Muscle of leg (tissue), 16 donors: Measurements from ENCODE around the gene UNC5A. TPM values are rescaled to one million over a fixed set of nuclear protein-coding genes. Genes with fewer than 3 reads are reported as not detected.

Experiments used
- DNase-seq: peaks from one replicate; pipeline ENCODE4 v3.0.0; 2013
- H3K27ac ChIP-seq: one replicate; pipeline ENCODE4 v1.5.1; 2013; ENCODE audit warnings: mild to moderate bottlenecking, low read length, control low read depth
- H3K27me3 ChIP-seq: one replicate; pipeline ENCODE4 v1.6.1; 2013; ENCODE audit warnings: low read length; ENCODE audit not compliant: control insufficient read depth, insufficient read depth
- H3K36me3 ChIP-seq: one replicate; pipeline ENCODE4 v1.6.1; 2013; ENCODE audit warnings: low read length; ENCODE audit not compliant: control insufficient read depth, insufficient read depth
- H3K4me1 ChIP-seq: one replicate; pipeline ENCODE4 v1.6.1; 2013; ENCODE audit warnings: low read length; ENCODE audit not compliant: control insufficient read depth, insufficient read depth
- H3K4me3 ChIP-seq: one replicate; pipeline ENCODE4 v1.5.1; 2013; ENCODE audit warnings: low read length, control low read depth
- H3K9me3 ChIP-seq: replicated peaks from 2 replicates; pipeline ENCODE4 v1.6.1; 2013; ENCODE audit warnings: low read depth, low read length; ENCODE audit not compliant: control insufficient read depth
- WGBS: methylation state at CpG from one replicate; pipeline ENCODE4 v1.1.5; 2013; ENCODE audit warnings: missing lambda C conversion rate; ENCODE audit not compliant: insufficient coverage; 5-methylcytosine and 5-hydroxymethylcytosine counted together
- long read RNA-seq, 11 donors: transcript quantifications; one replicate each; lab custom pipeline, GENCODE V29; 2026
- polyA plus RNA-seq, 8 donors: library from polyadenylated mRNA; unstranded; fragments of 120-200 nt; gene quantifications; one replicate each; pipeline versions ENCODE4 v1.2.1 to v1.2.3, GENCODE V29; 2013; ENCODE audit warnings: inconsistent platforms in 1 of 8, low replicate concordance in 1 of 8; ENCODE audit not compliant: insufficient read length in 8 of 8, insufficient read depth in 1 of 8
- total RNA-seq: library from RNA; stranded (reverse); fragments of 120-200 nt; gene quantifications from one replicate; pipeline ENCODE4 v1.2.4, GENCODE V29; 2013

Gene UNC5A
- 0.62 TPM for total RNA-seq
- 1 to 10 TPM in 7 of 8 donors, under 1 TPM in 1; 0.97 to 2.1 (median 1.6) TPM for polyA plus RNA-seq
- long read RNA-seq, donor 1 = 0 reads
- long read RNA-seq, donor 2 = 0 reads
- long read RNA-seq, donor 3 = 0 reads
- long read RNA-seq, donor 4 = 0 reads
- long read RNA-seq, donor 5 = 0 reads
- long read RNA-seq, donor 6 = 0 reads
- long read RNA-seq, donor 7 = 0 reads
- long read RNA-seq, donor 8 = 0 reads
- long read RNA-seq, donor 9 = 0 reads
- long read RNA-seq, donor 10 = 0 reads
- long read RNA-seq, donor 11 = 0 reads

DNA sequence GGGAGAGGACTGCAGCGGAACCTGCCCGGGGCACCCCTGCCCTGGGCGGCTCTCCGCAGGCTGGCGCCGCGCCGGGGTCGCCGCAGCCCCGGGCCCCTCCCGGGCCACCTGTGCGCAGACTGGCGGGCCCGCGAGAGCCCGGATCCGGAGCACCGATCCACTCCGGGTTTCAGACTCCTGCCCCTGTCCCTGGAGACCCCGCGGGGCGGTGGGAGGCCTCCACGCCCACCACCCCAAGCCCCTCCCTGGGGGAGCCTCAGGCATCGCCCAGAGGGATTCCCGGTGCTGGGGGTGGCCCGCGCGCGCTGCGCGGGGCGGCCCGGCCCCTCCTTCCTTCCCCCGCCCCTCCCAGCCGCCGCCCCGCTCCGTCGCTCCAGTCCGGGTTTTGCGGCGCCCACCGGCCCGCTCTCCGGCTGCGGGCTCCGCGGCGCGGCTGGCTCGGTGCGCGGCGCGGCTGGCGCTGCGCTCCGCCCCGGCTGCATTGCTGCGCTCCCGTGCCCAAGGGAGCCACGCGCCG, at the start of gene UNC5A:
Gene UNC5A (plus strand): TSS at position 479 of the 517 bp plus-strand sequence. CDS start 192 bp downstream, outside the sequence.
- Histone ChIP-seq H3K4me1 (peaks cover 15% of the 10 kb centered on the region), H3K27me3 (peaks cover 77% of the 10 kb centered on the region), H3K27ac (no peak within 1 kb of the TSS), H3K4me3 (peak within 1 kb of the TSS; percentile 26), H3K36me3 (no peaks in the 10 kb centered on the region), H3K9me3 (no peaks in the 10 kb centered on the region)
- peak; percentile 62 for DNase-seq
- WGBS = under 1% methylated on average over 63 of the region's 65 CpGs

DNA sequence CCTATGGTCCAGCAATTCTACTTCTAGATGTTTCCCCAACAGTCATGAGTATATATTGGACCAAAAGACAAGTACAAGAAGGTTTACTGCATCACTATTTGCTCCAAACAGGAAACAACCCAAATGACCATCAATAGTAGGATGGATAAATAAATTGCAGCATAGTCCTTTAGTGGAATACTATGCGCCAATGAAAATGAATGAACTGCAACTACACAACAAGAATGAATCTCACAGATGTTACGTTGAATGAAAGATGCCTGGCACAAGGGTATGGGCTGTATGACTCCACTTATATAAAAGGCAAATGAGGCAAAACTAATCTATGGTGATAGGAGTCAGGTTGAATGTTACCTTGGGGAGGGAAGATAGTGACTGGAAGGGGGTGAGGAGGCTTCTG, 48.6 kb upstream of the UNC5A start:
- H3K27ac ChIP-seq = no peak overlapping the region
- DNase-seq = no peak
- no CpG with 5 or more reads among the region's 2 CpGs for WGBS
- no peaks in the 10 kb centered on the region for H3K9me3 ChIP-seq
- no peak overlapping the region for H3K4me3 ChIP-seq
- H3K36me3 ChIP-seq = no peaks in the 10 kb centered on the region
- peaks cover 2% of the 10 kb centered on the region for H3K27me3 ChIP-seq
- no peaks in the 10 kb centered on the region for H3K4me1 ChIP-seq

DNA sequence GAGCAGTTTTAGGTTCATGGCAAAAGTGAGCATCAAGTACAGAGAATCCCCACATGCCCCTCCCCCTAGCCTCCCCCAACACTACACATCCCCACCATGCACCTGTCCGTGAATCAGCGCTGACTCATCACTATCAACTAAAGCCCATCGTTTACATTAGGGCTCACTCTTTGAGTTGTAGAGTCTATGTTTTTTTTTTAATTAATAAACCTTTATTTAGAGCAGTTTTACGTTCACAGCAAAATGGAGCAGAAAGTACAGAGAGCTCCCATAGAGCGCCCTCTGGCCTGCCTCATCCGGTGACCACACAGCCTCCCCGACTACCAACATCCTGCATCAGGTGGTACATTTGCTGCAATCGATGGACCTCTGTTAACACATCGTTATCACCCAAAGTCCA, 47.9 kb upstream of the UNC5A start:
- no peak overlapping the region for H3K4me3 ChIP-seq
- DNase-seq = no peak
- peaks cover 2% of the 10 kb centered on the region for H3K27me3 ChIP-seq
- 36% methylated on average over 3 of the region's 9 CpGs for WGBS
- no peaks in the 10 kb centered on the region for H3K9me3 ChIP-seq
- no peak overlapping the region for H3K27ac ChIP-seq
- no peaks in the 10 kb centered on the region for H3K36me3 ChIP-seq
- H3K4me1 ChIP-seq = no peaks in the 10 kb centered on the region

DNA sequence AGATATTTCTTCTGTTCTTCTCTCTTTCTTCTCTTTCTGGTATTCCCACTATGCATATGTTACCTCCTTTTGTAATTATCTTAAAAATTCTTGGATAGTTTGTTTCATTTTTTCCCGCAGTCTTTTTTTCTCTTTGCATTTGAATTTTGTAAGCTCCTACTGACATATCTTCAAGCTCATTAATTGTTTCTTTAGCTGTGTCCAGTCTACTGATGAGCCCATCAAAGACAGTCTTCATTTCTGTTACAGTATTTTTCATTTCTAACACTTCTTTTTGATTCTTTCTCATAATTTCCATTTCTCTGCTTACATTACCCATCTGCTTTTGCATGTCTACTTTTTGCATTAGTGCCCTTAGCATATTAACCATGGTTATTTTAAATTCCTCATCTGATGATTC, 44.7 kb upstream of the UNC5A start:
- no peak overlapping the region for H3K4me3 ChIP-seq
- H3K4me1 ChIP-seq = no peaks in the 10 kb centered on the region
- H3K9me3 ChIP-seq = no peaks in the 10 kb centered on the region
- DNase-seq = no peak
- no peaks in the 10 kb centered on the region for H3K36me3 ChIP-seq
- no peak overlapping the region for H3K27ac ChIP-seq
- peaks cover 4% of the 10 kb centered on the region for H3K27me3 ChIP-seq
- no CpG with 5 or more reads among the region's 1 CpG for WGBS

DNA sequence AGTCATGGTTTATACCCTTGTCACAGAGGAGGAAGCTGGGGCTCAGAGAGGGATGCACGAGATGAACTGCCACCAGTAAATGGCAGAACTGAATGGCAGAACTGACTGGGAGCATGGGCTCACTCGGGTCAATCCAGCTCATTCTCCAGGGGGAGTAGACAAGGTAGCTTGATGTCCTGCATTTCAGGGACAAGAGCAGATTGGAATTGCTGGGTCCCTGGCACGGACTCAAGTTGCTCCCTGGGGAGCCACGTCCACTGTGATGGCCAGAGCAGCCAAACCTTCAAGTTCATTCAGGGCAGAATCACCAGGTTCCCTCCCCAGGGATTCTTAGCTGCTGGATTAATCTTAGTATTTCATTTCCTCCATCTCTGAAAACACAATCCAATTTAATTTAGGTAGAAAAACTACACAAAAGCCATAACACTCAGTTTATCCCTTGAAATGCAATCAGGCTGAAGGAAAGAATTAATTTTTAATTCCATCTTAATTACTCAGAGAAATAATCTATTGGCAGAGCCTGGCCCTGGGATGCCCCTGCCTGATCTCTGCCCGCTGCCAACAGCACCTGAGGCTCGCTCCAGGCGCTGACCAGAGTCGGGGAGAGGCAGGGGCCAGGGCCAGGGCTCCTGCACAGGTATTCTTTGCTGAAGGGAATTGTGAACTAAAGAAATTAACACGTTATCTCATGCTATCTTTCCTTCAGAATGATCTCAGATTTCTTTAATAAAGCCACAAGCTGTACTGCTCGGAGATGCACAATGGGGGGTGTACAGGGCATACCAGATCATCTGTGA, 42.0 kb upstream of the UNC5A start:
- no peaks in the 10 kb centered on the region for H3K36me3 ChIP-seq
- 61% methylated on average over 2 of the region's 10 CpGs for WGBS
- H3K4me1 ChIP-seq = no peaks in the 10 kb centered on the region
- no peak overlapping the region for H3K27ac ChIP-seq
- DNase-seq = no peak
- no peak overlapping the region for H3K4me3 ChIP-seq
- H3K9me3 ChIP-seq = no peaks in the 10 kb centered on the region
- peaks cover 9% of the 10 kb centered on the region for H3K27me3 ChIP-seq

DNA sequence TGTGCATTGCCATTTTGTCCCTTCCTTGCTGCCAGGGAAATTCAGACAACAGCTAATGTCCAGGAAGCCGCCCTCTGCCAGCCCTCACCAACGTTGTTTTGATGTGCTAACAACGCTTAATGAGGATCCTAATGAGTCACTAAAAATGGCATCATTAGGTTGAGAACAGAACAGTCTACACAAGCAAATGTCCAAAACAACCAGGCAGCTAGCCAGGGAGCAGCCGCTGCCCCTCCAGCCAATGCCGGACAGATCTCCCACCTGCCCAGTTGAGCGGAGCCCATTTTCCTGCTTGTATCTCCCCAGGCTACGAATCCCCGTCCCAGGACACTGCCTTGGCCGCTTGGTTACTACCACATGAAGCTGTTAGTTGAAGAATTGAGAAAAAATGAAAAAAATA, 40.4 kb upstream of the UNC5A start:
- Histone ChIP-seq H3K27ac (no peak overlapping the region), H3K4me1 (no peaks in the 10 kb centered on the region), H3K4me3 (no peak overlapping the region), H3K27me3 (peaks cover 19% of the 10 kb centered on the region), H3K36me3 (no peaks in the 10 kb centered on the region), H3K9me3 (no peaks in the 10 kb centered on the region)
- DNase-seq = no peak
- 70% methylated on average over 3 of the region's 9 CpGs for WGBS

DNA sequence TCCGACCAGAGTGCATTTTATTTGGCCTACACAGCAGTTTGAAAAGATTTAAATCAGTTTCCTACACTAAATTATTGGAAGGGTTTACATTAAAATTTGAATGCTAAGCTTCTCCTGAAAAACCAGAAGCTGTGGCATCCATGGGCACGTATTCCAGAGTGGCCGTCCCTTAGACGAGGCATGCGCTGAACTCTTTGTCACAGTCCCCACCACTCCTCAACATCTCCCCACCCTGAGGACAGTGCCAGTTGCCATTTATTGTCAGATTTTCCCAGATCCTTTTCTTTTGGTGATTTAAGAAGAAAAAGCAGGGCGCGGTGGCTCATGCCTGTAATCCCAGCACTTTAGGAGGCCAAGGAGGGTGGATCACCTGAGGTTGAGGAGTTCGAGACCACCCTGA, 39.9 kb upstream of the UNC5A start:
- Histone ChIP-seq H3K9me3 (no peaks in the 10 kb centered on the region), H3K4me1 (no peaks in the 10 kb centered on the region), H3K27me3 (peaks cover 23% of the 10 kb centered on the region), H3K27ac (no peak overlapping the region), H3K36me3 (no peaks in the 10 kb centered on the region), H3K4me3 (no peak overlapping the region)
- WGBS = no CpG with 5 or more reads among the region's 8 CpGs
- DNase-seq = no peak

DNA sequence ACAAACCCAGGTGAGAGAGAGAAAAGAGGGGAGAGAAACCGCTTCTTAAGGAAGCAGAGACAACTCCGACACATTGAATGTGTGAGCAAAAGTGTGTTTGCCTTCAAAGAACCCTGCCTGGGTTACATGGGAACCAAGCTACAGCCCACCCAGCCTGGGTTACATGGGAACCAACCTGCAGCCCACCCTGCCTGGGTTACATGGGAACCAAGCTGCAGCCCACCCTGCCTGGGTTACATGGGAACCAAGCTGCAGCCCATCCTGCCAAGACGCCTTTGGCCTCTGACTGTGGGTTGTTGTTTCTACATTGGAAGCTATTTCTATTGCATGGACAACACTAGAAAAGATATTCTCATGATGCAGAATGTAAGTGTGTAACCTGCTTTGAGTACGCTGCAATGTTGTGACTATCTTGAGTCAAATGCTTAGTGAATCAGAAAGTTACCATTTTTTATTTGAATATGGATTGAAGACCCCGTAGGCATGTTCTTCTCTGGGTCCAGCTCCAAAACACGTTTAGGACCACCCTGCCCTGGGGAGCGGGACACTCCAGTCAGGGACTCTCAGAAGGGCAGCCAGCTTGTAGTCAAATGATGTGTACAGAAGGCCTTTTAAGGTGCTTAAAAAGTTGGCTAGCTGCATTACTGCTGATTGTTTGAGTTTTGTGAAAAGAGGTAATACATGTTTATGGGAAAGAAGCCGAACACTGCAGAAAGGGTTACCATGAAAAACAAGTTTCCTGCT, 39.1 kb upstream of the UNC5A start:
- H3K4me1 ChIP-seq = no peaks in the 10 kb centered on the region
- no peak overlapping the region for H3K4me3 ChIP-seq
- H3K27ac ChIP-seq = no peak overlapping the region
- DNase-seq = no peak
- H3K27me3 ChIP-seq = peaks cover 30% of the 10 kb centered on the region
- WGBS = 88% methylated on average over 3 of the region's 8 CpGs
- H3K36me3 ChIP-seq = no peaks in the 10 kb centered on the region
- no peaks in the 10 kb centered on the region for H3K9me3 ChIP-seq

DNA sequence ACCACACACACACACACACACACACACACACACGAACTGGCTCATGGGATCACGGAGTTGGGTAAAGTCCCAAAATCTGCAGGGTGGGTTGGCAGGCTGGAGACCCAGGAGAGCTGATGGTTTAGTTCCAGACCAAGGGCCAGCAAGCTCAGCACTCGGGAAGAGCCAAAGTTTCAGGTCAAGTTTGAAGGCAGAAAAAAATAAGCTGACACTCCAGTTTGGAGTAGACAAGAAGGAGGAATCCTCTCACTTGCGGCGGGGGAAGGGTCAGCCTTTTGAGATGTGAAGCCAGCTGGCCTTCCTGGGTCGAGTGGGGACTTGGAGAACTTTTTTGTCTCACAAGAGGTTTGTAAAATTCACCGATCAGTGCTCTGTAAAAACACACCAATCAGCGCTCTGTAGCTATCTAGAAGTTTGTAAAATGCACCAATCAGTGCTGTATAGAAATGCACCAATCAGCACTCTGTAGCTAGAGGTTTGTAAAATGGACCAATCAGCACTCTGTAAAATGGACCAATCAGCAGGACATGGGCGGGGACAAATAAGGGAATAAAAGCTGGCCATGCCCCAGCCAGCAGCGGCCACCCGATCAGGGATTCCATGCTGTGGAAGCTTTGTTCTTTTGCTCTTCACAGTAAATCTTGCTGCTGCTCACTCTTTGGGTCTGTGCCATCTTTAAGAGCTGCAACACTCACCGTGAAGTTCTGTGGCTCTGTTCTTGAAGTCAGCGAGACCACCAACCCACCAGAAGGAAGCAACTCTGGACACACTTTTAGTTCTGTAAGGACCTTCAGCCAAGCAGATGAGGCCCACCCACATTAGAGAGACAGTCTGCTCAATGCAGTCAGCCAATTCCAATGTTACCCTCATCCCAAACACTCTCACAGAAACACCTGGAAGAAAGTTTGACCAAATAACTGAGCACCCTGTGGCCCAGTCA, 37.8 kb upstream of the UNC5A start:
- Histone ChIP-seq H3K4me3 (no peak overlapping the region), H3K9me3 (no peaks in the 10 kb centered on the region), H3K27me3 (peaks cover 35% of the 10 kb centered on the region), H3K27ac (no peak overlapping the region), H3K4me1 (no peaks in the 10 kb centered on the region), H3K36me3 (no peaks in the 10 kb centered on the region)
- no peak for DNase-seq
- WGBS = 76% methylated on average over 9 of the region's 13 CpGs
